ENCODE measurements around the gene COG5. TPM values are rescaled to one million over a fixed set of nuclear protein-coding genes. Genes with fewer than 3 reads are reported as not detected.

The COG5 gene
- total and polyA plus RNA-seq, 2 experiments from 2014 or later, result 15.4 to 36.5 TPM

- no peak overlapping the region for H3K27ac ChIP-seq (ENCODE audit: low read depth)
- Mint-ChIP-seq H3K9me3 (0 out of 3 replicates have a peak, but pooled peaks cover 4% of the 10 kb centered on the region), H3K4me1 (peaks cover 6% of the 10 kb centered on the region; the same call in 2 of the 3 replicates), H3K4me3 (no peak overlapping the region), H3K36me3 (ENCODE audit: low read depth) (peaks cover 5% of the 10 kb centered on the region; the same call in 1 of the 3 replicates), H3K27me3 (ENCODE audit: insufficient read depth, low read depth, poor library complexity) (no peaks in the 10 kb centered on the region), H3K27ac (peak overlapping the region; percentile 42; the same call in 1 of the 2 replicates)
- no peaks in the 10 kb centered on the region for H3K9me2 ChIP-seq (ENCODE audit: insufficient read depth)
- H3K36me3 ChIP-seq (ENCODE audit: insufficient read depth), result no peaks in the 10 kb centered on the region
- no peaks in the 10 kb centered on the region for H3K4me1 ChIP-seq (ENCODE audit: insufficient read depth)
- H2AFZ ChIP-seq, result no peak overlapping the region
- ATAC-seq, result no peak
- TF ChIP-seq ZNF331 (CRISPR knock-in tag; IDR thresholded peaks at IDR 0.05; ENCODE audit: low read depth) (no peak), ZNF114 (CRISPR knock-in tag; IDR thresholded peaks at IDR 0.05) (no peak), POLR2AphosphoS5 (IDR thresholded peaks at IDR 0.05; ENCODE audit: low read depth) (no peak), JUNB (IDR thresholded peaks at IDR 0.05; ENCODE audit: unreplicated experiment) (no peak), REST (IDR thresholded peaks at IDR 0.05; ENCODE audit: unreplicated experiment) (no peak)
- H3F3A ChIP-seq (replicated peaks; ENCODE audit: low read depth), result no peaks in the 10 kb centered on the region
- no peak overlapping the region for H3K4me2 ChIP-seq
- no peak overlapping the region for H3K4me3 ChIP-seq
- H3K27me3 ChIP-seq (ENCODE audit: insufficient read depth), result no peaks in the 10 kb centered on the region
- peaks cover 43% of the 10 kb centered on the region for H3K79me2 ChIP-seq (replicated peaks; ENCODE audit: insufficient read depth)
- no peaks in the 10 kb centered on the region for H4K20me1 ChIP-seq (replicated peaks; ENCODE audit: insufficient read depth)
- no peak for DNase-seq (ENCODE audit: low spot score)
Measured at GRCh38 chr7:107494884-107495283, 68.8 kb downstream of the COG5 start.

- no peak overlapping the region for H3K4me2 ChIP-seq
- no peak overlapping the region for H2AFZ ChIP-seq
- H3F3A ChIP-seq (replicated peaks; ENCODE audit: low read depth), result no peaks in the 10 kb centered on the region
- no peaks in the 10 kb centered on the region for H3K4me1 ChIP-seq (ENCODE audit: insufficient read depth)
- peaks cover 43% of the 10 kb centered on the region for H3K79me2 ChIP-seq (replicated peaks; ENCODE audit: insufficient read depth)
- no peak overlapping the region for H3K4me3 ChIP-seq
- ATAC-seq (no peak), DNase-seq (ENCODE audit: low spot score) (no peak)
- H3K27me3 ChIP-seq (ENCODE audit: insufficient read depth), result no peaks in the 10 kb centered on the region
- H3K36me3 ChIP-seq (ENCODE audit: insufficient read depth), result no peaks in the 10 kb centered on the region
- no peak overlapping the region for H3K27ac ChIP-seq (ENCODE audit: low read depth)
- Mint-ChIP-seq H3K27ac (no peak overlapping the region), H3K27me3 (ENCODE audit: insufficient read depth, low read depth, poor library complexity) (no peaks in the 10 kb centered on the region), H3K36me3 (ENCODE audit: low read depth) (peaks cover 5% of the 10 kb centered on the region; the same call in 1 of the 3 replicates), H3K4me1 (peaks cover 6% of the 10 kb centered on the region; the same call in 2 of the 3 replicates), H3K9me3 (0 out of 3 replicates have a peak, but pooled peaks cover 4% of the 10 kb centered on the region), H3K4me3 (no peak overlapping the region)
- TF ChIP-seq STAT1 (IDR thresholded peaks at IDR 0.05; ENCODE audit: unreplicated experiment) (no peak), EZH2 (IDR thresholded peaks at IDR 0.05; ENCODE audit: low read depth, unreplicated experiment) (no peak), JUNB (IDR thresholded peaks at IDR 0.05; ENCODE audit: unreplicated experiment) (no peak), CREB1 (CRISPR knock-in tag; IDR thresholded peaks at IDR 0.05; ENCODE audit: low read depth) (no peak), NANOG (IDR thresholded peaks at IDR 0.05; ENCODE audit: borderline replicate concordance) (no peak), ZNF114 (CRISPR knock-in tag; IDR thresholded peaks at IDR 0.05) (no peak), ZNF331 (CRISPR knock-in tag; IDR thresholded peaks at IDR 0.05; ENCODE audit: low read depth) (no peak), CTCF (conservative IDR thresholded peaks at IDR 0.05; ENCODE audit: low read depth in 2 of 2) (no peak), POLR2AphosphoS5 (IDR thresholded peaks at IDR 0.05; ENCODE audit: low read depth) (no peak)
- H3K9me2 ChIP-seq (ENCODE audit: insufficient read depth), result no peaks in the 10 kb centered on the region
- no peaks in the 10 kb centered on the region for H4K20me1 ChIP-seq (replicated peaks; ENCODE audit: insufficient read depth)
Measured at GRCh38 chr7:107494315-107494751, 69.4 kb downstream of the COG5 start.
